Immature natural killer cell (primary cell): ENCODE data around the gene MDH1. TPM values are rescaled to one million over a fixed set of nuclear protein-coding genes. Genes with fewer than 3 reads are reported as not detected.

Source experiments
- DNase-seq, 3 donors: peaks; one replicate each; pipeline ENCODE4 v3.0.0; 2022; ENCODE audit warnings: mixed read lengths in 1 of 3
- H3K27ac Mint-ChIP-seq, 6 donors: one replicate each; pipeline ENCODE4 v1.8.0; 2020; ENCODE audit warnings: mixed read lengths in 6 of 6, mild to moderate bottlenecking in 5 of 6, inconsistent platforms in 4 of 6, moderate library complexity in 3 of 6
- H3K27me3 Mint-ChIP-seq, 3 donors: one replicate each; pipeline ENCODE4 v1.8.0; 2020 to 2021; ENCODE audit warnings: low read depth in 3 of 3, mild to moderate bottlenecking in 3 of 3, mixed read lengths in 3 of 3, moderate library complexity in 3 of 3, inconsistent platforms in 1 of 3
- H3K36me3 Mint-ChIP-seq, 3 donors: one replicate each; pipeline ENCODE4 v1.8.0; 2020; ENCODE audit warnings: mixed read lengths in 3 of 3, inconsistent platforms in 2 of 3, mild to moderate bottlenecking in 2 of 3
- H3K4me1 Mint-ChIP-seq, 2 donors: one replicate each; pipeline ENCODE4 v1.8.0; 2020; ENCODE audit warnings: inconsistent platforms in 2 of 2, mild to moderate bottlenecking in 2 of 2, mixed read lengths in 2 of 2, moderate library complexity in 1 of 2
- H3K4me3 Mint-ChIP-seq, 5 donors: one replicate each; pipeline ENCODE4 v1.8.0; 2020; ENCODE audit warnings: mild to moderate bottlenecking in 5 of 5, mixed read lengths in 5 of 5, inconsistent platforms in 3 of 5, moderate library complexity in 3 of 5
- H3K9me3 Mint-ChIP-seq, 6 donors: one replicate each; pipeline ENCODE4 v1.8.0; 2020; ENCODE audit warnings: mild to moderate bottlenecking in 6 of 6, mixed read lengths in 6 of 6, inconsistent platforms in 4 of 6, moderate library complexity in 3 of 6
- polyA plus RNA-seq, 3 donors: library from polyadenylated mRNA; unstranded; fragments of 300-500 nt; fragmentation: Illumina TruSeq; gene quantifications; one replicate each; pipeline ENCODE4 v1.2.3, GENCODE V29; 2021

MDH1 gene
- polyA plus RNA-seq, 3 donors from 2014 or later, result 223 to 320 (median 236) TPM

- Mint-ChIP-seq H3K4me3 (no peak overlapping the region), H3K9me3 (peaks cover 5 to 25% (median 13%) of the 10 kb centered on the region in 6 donors), H3K27ac (no peak overlapping the region), H3K36me3 (peaks cover 0 to 6% (median 0%) of the 10 kb centered on the region in 3 donors), H3K27me3 (peaks cover 2 to 14% (median 13%) of the 10 kb centered on the region in 3 donors), H3K4me1 (no peaks in the 10 kb centered on the region)
- DNase-seq, result no peak
Measured at GRCh38 chr2:63627866-63628265, 39.1 kb downstream of the MDH1 start.

GRCh38 chr2:63628403-63628942, 39.7 kb downstream of the MDH1 start:
- Mint-ChIP-seq H3K36me3 (peaks cover 0 to 6% (median 3%) of the 10 kb centered on the region in 3 donors), H3K27ac (no peak overlapping the region), H3K27me3 (peaks cover 5 to 15% (median 14%) of the 10 kb centered on the region in 3 donors), H3K9me3 (peaks cover 3 to 32% (median 16%) of the 10 kb centered on the region in 6 donors), H3K4me3 (no peak overlapping the region), H3K4me1 (no peaks in the 10 kb centered on the region)
- DNase-seq, result no peak

DNA sequence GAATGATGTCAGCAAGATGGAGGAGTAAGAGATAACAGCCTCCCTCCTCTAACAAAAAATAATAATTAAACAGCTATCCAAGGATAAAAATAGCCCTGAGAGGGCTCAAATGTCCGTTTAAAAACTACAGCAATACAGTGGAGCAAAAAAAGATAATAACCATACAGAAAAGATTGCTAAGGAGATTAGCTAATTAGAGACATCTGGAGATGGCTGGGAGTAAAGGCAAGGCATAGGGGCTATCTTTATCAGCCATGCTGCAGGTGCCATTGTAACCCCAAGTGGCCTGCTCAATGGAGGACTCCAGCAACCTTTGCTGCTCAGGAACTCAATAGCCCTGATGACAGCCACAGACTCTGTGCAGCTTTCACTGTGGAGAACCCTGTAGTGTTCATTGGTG, 42.7 kb downstream of the MDH1 start:
- H3K27me3 Mint-ChIP-seq, result peaks cover 8 to 18% (median 14%) of the 10 kb centered on the region in 3 donors
- peaks cover 0 to 6% (median 4%) of the 10 kb centered on the region in 3 donors for H3K36me3 Mint-ChIP-seq
- H3K27ac Mint-ChIP-seq, result no peak overlapping the region
- DNase-seq, result no peak
- no peaks in the 10 kb centered on the region for H3K4me1 Mint-ChIP-seq
- H3K4me3 Mint-ChIP-seq, result no peak overlapping the region
- H3K9me3 Mint-ChIP-seq, result peaks cover 6 to 50% (median 29%) of the 10 kb centered on the region in 6 donors

GRCh38 chr2:63632382-63632781, 43.6 kb downstream of the MDH1 start:
- Mint-ChIP-seq H3K27me3 (peaks cover 8 to 18% (median 14%) of the 10 kb centered on the region in 3 donors), H3K4me3 (no peak overlapping the region), H3K27ac (no peak overlapping the region), H3K36me3 (peaks cover 0 to 6% (median 4%) of the 10 kb centered on the region in 3 donors), H3K9me3 (peaks cover 6 to 52% (median 30%) of the 10 kb centered on the region in 6 donors), H3K4me1 (no peaks in the 10 kb centered on the region)
- no peak for DNase-seq

DNA sequence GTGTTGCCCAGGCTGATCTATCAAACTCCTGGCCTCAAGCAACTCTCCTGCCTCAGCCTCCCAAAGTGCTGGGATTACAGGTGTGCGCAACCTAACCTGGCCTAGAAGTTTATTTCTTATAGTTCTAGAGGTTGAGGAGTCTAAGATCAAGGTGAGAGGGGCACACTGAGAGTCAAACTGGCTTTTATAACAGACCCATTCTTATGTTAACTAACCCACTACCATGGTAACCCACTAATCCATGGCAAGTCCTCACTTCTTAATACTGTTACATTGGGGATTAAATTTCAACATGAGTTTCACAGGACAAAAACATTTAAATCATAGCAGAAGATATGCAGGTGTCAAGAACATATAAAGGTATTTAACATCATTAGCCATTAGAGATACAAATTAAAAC, 50.6 kb downstream of the MDH1 start:
- Mint-ChIP-seq H3K27me3 (peaks cover 7 to 24% (median 10%) of the 10 kb centered on the region in 3 donors), H3K36me3 (no peaks in the 10 kb centered on the region), H3K4me3 (no peak overlapping the region), H3K9me3 (peaks cover 3 to 18% (median 7%) of the 10 kb centered on the region in 6 donors), H3K4me1 (no peaks in the 10 kb centered on the region), H3K27ac (no peak overlapping the region)
- DNase-seq, result no peak

DNA sequence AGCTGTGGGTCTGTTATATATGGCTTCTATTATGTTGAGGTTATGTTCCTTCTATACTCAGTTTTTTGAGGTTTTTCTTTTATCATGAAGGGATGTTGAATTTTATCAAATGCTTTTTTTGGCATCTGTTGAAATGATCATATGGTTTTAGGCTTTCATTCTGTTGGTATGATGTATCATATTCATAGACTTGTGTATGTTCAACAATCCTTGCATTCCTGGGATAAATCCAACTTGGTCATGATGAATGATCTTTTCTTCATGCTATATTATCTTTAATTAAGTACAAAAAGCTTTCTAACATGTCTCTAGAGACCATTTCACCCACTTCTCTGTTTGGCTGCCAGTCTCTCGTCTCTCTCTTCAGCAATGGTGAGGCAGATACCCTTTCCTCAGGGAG, 54.2 kb downstream of the MDH1 start:
- Mint-ChIP-seq H3K27ac (no peak overlapping the region), H3K36me3 (peaks cover 0 to 3% (median 0%) of the 10 kb centered on the region in 3 donors), H3K27me3 (peaks cover 4 to 22% (median 5%) of the 10 kb centered on the region in 3 donors), H3K4me3 (no peak overlapping the region), H3K4me1 (no peaks in the 10 kb centered on the region), H3K9me3 (peaks cover 0 to 5% (median 4%) of the 10 kb centered on the region in 6 donors)
- no peak for DNase-seq

DNA sequence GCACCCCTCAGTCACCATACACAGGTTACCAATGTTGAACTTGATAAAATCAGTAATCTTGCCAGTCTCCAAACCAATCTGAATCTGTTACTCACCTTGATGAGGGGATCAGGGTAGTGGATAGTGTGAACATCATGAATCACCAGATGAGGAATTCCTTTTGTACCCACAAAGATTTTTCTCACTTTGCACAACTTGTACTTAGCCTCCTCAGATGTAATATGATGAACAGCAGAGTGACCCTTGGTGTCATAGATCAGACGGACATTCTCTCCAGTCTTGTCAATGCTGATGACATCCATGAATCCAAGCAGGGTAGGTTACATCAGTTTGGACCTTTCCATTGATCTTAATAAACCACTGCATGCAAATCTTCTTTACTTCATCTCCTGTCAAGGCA, 54.7 kb downstream of the MDH1 start:
- Mint-ChIP-seq H3K9me3 (peaks cover 0 to 5% (median 4%) of the 10 kb centered on the region in 6 donors), H3K36me3 (peaks cover 0 to 3% (median 0%) of the 10 kb centered on the region in 3 donors), H3K4me1 (no peaks in the 10 kb centered on the region), H3K27me3 (peaks cover 5 to 22% (median 6%) of the 10 kb centered on the region in 3 donors), H3K4me3 (no peak overlapping the region), H3K27ac (no peak overlapping the region)
- DNase-seq, result no peak

DNA sequence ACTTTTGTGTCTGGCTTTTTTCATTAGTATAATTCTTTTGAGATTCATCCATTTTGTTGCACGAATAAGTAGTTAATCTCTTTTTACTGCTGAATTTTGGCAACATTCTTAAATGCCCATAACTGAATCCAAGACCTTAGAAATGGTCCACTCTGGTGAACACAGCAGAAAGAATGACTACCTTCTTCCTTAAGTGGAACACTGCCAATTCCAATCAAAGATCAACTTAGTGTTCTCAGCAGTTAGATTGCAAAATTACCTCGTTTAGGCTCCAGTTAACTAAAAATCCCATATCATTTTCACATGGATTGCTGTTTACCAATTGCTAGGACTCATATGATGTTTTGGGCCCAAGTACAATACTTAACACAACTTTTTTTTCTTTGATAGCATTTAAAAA, 59.9 kb downstream of the MDH1 start:
- Mint-ChIP-seq H3K27ac (no peak overlapping the region), H3K36me3 (peaks cover 0 to 3% (median 0%) of the 10 kb centered on the region in 3 donors)

DNA sequence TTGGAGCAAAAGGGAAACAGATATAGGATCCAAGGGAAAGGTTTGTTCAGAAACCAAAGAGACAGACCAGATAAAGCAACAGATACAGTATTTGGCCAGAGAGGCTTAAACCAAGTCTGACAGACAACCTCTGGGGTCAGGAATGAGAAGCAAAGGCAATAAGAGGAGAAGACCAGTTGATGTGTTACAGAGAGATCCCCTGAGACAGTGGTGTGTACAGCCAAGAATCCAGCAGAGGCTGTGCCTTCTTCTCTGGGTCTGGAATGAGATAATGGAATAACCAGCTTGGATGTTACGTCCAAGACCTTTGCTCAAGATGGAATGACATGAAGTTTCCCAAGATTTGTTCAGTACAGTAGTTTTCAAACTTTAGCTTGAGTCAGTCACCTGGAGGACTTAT, 61.1 kb downstream of the MDH1 start:
- no peaks in the 10 kb centered on the region for H3K4me1 Mint-ChIP-seq
- no peak overlapping the region for H3K27ac Mint-ChIP-seq
- H3K9me3 Mint-ChIP-seq, result peaks cover 0 to 5% (median 3%) of the 10 kb centered on the region in 6 donors
- DNase-seq, result no peak
- H3K36me3 Mint-ChIP-seq, result peaks cover 0 to 3% (median 0%) of the 10 kb centered on the region in 3 donors
- no peak overlapping the region for H3K4me3 Mint-ChIP-seq
- H3K27me3 Mint-ChIP-seq, result peaks cover 4 to 16% (median 5%) of the 10 kb centered on the region in 3 donors

More for the DNA sequence above, 59.9 kb downstream of the MDH1 start:
- no peak for DNase-seq
- Mint-ChIP-seq H3K27me3 (peaks cover 2 to 17% (median 5%) of the 10 kb centered on the region in 3 donors), H3K4me3 (no peak overlapping the region), H3K4me1 (no peaks in the 10 kb centered on the region), H3K9me3 (peaks cover 0 to 5% (median 4%) of the 10 kb centered on the region in 6 donors)

DNA sequence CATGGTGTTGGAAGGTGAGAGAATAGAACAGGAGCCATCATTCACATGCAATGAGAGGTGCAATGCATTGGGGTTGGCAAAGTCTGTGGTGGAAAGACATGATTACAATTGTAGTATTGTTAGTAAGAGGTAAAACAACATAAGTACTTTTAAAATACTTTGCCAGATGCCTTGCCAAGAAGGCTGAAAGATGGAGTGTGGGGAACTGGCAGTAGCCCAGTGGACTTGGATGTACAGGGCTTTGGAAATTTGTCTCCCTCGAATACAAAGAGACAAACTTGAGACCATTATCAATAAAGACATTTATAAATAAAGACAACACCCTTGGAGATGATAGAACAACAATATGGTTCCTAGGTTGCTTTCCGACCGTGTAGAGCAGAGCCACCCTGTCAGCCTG, 62.0 kb downstream of the MDH1 start:
- H3K4me1 Mint-ChIP-seq, result no peaks in the 10 kb centered on the region
- H3K9me3 Mint-ChIP-seq, result peaks cover 0 to 4% (median under 1%) of the 10 kb centered on the region in 6 donors
- no peak for DNase-seq
- H3K27ac Mint-ChIP-seq, result no peak overlapping the region
- peaks cover 0 to 3% (median 0%) of the 10 kb centered on the region in 3 donors for H3K36me3 Mint-ChIP-seq
- H3K27me3 Mint-ChIP-seq, result peaks cover 3 to 12% (median 4%) of the 10 kb centered on the region in 3 donors
- no peak overlapping the region for H3K4me3 Mint-ChIP-seq

DNA sequence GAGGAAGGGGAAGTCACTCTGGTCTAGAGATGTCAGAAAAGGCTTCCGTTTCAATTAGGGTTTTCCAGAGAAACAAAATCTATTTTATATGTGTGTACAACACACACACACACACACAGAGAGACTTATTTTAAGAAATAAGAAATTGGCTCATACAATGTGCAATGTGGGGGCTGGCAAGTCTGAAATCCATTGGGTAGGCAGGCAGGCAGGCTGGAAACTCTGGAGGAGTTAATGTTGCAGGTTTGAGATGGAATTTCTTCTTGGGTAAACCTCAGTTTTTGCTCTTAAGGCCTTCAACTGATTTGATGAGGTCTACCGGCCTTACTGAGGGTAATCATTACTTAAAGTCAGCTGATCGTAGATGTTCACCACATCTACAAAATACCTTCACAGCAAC, 62.6 kb downstream of the MDH1 start:
- peaks cover 0 to 3% (median 0%) of the 10 kb centered on the region in 3 donors for H3K36me3 Mint-ChIP-seq
- H3K27ac Mint-ChIP-seq, result no peak overlapping the region
- no peak overlapping the region for H3K4me3 Mint-ChIP-seq
- H3K4me1 Mint-ChIP-seq, result no peaks in the 10 kb centered on the region
- H3K27me3 Mint-ChIP-seq, result peaks cover 3 to 12% (median 4%) of the 10 kb centered on the region in 3 donors
- peaks cover 0 to 4% (median under 1%) of the 10 kb centered on the region in 6 donors for H3K9me3 Mint-ChIP-seq
- DNase-seq, result no peak

- no peak overlapping the region for H3K4me3 Mint-ChIP-seq
- no peak overlapping the region for H3K27ac Mint-ChIP-seq
- no peaks in the 10 kb centered on the region for H3K9me3 Mint-ChIP-seq
- H3K27me3 Mint-ChIP-seq, result peaks cover 4 to 14% (median 4%) of the 10 kb centered on the region in 3 donors
- H3K36me3 Mint-ChIP-seq, result peaks cover 0 to 5% (median 0%) of the 10 kb centered on the region in 3 donors
- DNase-seq, result no peak
- H3K4me1 Mint-ChIP-seq, result no peaks in the 10 kb centered on the region
Measured at GRCh38 chr2:63651861-63652651, 63.3 kb downstream of the MDH1 start.

DNA sequence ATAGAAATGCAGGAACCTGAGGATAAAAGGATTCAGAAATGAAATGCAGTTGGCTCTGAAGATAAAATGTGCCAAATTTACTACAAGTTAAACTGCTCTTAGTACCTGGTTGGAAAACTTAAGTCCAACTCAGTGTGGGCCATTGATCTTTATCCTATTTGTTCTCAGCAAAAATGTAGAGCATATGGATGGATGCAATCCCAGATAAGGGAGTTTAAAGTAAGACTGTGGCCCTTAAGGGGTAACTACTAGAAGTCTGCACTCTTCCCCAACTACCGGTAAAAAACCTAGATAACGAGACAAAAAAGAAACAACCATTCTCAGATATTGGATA, 63.9 kb downstream of the MDH1 start:
- peaks cover 4 to 11% (median 6%) of the 10 kb centered on the region in 3 donors for H3K27me3 Mint-ChIP-seq
- H3K4me3 Mint-ChIP-seq, result no peak overlapping the region
- no peak for DNase-seq
- no peaks in the 10 kb centered on the region for H3K4me1 Mint-ChIP-seq
- no peak overlapping the region for H3K27ac Mint-ChIP-seq
- peaks cover 0 to 5% (median 0%) of the 10 kb centered on the region in 3 donors for H3K36me3 Mint-ChIP-seq
- no peaks in the 10 kb centered on the region for H3K9me3 Mint-ChIP-seq

GRCh38 chr2:63654959-63655358, 66.2 kb downstream of the MDH1 start:
- Mint-ChIP-seq H3K27me3 (peaks cover 6 to 7% (median 7%) of the 10 kb centered on the region in 3 donors), H3K4me3 (no peak overlapping the region)

More at GRCh38 chr2:63654959-63655358, 66.2 kb downstream of the MDH1 start:
- no peaks in the 10 kb centered on the region for H3K9me3 Mint-ChIP-seq
- no peaks in the 10 kb centered on the region for H3K4me1 Mint-ChIP-seq
- H3K36me3 Mint-ChIP-seq, result peaks cover 0 to 5% (median 0%) of the 10 kb centered on the region in 3 donors
- DNase-seq, result no peak
- no peak overlapping the region for H3K27ac Mint-ChIP-seq
